ENCODE data around the gene ZNF445.
"Not testable (repeated sequence)": the region's sequence is repeated elsewhere in the genome, so short reads cannot be mapped to it uniquely, and the experiment has no call there.

ZNF445 gene

DNA sequence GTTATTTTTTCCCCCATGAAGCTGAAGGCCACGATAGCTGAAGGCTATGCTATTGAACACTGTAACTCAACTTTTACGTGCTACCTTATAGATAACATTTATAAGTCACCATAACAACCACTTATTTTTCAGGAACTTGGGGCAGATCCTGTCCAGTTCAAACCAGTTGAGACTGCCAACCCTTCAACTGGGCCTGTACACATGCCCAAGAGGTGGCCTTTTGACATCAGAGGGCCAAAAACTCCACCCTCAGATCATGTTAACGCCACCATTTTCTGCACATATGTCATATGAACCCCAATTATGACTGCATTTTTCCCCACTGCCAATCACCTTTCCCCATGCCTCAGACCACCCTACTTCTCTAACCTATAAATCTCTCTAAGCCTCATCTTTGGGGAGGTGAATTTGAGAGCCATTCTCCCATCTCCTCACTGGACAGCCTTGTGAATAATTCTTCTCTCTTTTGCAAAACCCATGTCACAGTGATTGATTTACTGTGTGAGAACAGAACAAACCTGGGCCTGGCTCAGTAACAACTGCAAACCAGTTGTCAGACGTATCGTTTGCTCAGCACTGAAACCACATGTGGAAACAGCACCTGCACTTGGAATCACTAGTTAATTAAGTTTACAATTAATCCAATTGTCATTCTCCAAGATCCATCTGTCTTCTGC lies 42.5 kb downstream of the ZNF445 start:
- no peak for DNase-seq (ENCODE audit: low spot score)

DNA sequence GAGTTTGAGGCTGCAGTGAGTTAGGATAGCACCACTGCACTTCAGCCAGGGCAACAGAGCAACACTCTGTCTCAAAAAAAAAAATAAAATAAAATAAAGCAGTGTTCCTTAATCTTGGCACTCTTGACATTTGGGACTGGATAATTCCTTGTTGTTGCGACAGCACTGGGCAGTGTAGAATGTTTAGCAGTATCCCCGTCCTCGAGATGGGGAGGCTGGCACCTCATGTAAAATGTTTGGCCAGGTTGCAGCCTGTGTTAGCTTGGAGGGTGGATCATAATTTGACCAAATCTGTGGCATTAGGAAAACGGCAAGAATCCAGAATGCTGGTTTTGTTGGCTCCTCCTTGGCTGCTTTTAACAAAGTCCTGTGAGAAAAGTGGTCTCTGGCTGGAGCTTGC lies 47.0 kb downstream of the ZNF445 start:
- no peak for DNase-seq (ENCODE audit: low spot score)

DNA sequence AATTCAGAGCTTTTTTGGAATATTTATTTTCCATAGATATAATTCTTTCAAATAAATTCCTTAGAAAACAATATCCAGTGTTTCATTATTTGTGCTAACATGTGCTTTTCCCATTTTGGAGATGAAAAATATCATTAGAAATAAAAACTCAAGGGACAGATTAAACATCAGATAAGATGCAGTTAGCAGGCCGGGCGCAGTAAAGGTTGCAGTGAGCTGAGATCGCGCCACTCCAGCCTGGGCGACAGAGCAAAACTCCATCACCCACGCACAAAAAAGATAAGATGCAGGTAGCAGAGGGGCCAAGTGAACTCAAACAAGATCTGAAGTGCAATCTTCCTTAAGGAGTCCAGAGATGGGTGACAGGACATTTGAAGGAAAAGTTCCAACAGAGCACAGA lies 48.0 kb downstream of the ZNF445 start:
- DNase-seq (ENCODE audit: low spot score), result no peak

DNA sequence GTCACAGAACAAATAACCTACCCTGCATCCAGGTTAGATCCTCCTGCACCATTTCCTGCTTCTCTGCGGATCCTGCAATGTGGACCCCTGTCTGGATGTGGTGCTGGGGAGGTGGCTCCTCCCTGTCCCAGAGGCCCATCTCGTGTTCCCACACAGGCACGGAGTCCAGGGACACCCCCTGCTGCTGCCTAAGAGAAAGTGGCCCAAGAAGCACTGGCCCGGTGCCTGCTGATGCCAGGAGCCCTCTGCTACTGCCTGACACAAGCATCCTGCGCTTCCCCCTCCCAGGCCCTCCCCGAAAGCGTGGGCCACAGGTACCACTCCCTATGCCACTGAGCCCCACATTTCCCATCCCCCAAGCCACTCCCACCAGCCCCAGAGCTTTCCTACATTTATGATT lies 48.6 kb downstream of the ZNF445 start:
- no peak for DNase-seq (ENCODE audit: low spot score)

DNA sequence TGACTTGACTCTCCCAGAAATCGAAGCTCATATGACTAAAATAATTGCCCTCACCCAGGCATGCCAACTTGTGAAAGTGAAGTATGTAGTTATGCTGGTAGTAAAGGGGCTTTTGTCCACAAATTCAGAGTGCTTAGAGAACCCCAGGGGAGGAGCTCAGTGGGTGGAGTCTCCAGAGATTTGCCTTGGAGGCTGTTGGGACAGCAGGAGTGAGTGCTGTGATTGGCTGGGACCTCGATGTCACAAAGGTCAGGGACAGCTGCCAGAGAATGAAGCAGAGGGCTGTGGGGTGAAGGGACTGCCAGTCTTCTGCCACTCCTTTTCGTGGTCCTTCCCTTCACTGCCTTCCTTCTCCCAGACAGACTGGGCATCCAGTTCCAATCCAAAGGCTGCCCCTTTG lies 49.8 kb downstream of the ZNF445 start:
- DNase-seq (ENCODE audit: low spot score), result no peak

DNA sequence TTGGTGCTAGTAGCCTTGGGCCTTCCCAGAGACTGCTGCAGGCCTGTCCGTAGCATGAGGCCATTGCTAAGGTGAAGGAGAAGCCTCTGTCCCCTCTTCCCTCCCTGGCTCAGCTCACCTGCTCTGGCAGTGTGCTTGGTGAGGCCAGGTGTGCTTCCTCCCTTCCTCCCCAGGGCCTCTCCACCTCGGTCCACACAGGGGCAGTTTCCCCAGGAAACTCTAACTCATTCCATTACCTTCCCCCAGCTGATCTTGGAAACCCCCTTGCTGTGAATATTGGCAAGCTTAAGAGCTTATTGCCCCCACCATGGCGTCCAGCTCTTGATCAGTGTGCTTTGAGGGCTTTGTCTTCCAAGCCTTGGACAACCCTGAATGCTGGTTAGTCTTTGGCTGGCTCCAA lies 52.7 kb downstream of the ZNF445 start:
- no peak for DNase-seq (ENCODE audit: low spot score)

DNA sequence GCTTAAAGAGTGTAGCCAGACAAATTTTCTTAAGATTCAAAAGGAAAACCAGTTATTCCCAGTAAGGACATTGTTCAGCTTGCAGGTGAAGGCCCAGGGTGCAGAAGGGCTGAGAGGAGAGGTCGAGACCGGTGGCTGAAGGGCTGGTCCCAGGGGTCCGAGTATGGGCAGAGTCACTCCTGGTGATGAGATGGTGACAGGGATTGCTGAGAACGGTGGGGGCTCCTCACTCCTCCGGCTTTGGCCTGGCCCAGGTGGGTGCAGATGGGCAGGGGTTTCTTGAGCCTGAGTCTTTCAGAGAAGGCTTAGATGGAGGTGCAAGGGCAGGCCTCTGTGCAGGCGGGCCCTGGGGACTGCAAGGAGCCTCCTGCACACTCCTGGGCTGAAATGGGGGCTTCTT lies 56.2 kb downstream of the ZNF445 start:
- no peak for DNase-seq (ENCODE audit: low spot score)

DNA sequence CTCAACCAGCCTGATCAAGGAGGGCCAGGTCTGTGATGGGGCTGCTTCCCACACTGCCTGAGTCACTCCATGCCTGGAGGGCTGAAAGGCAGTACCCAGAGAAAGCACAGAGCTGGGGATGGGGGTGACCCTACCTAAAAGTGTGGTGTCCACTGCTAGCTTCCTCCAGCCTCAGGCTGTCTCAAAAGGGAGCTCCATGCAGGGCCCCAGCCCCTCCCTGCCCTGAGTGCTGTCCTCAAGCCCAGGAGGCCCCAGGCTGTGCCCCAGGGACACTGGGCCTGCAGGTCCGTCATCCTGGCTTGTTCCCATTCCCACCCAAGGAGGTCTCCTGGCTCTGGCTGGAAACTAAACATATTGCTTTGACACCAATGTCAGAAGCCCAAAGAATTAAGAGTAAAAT lies 56.8 kb downstream of the ZNF445 start:
- no peak for DNase-seq (ENCODE audit: low spot score)

DNA sequence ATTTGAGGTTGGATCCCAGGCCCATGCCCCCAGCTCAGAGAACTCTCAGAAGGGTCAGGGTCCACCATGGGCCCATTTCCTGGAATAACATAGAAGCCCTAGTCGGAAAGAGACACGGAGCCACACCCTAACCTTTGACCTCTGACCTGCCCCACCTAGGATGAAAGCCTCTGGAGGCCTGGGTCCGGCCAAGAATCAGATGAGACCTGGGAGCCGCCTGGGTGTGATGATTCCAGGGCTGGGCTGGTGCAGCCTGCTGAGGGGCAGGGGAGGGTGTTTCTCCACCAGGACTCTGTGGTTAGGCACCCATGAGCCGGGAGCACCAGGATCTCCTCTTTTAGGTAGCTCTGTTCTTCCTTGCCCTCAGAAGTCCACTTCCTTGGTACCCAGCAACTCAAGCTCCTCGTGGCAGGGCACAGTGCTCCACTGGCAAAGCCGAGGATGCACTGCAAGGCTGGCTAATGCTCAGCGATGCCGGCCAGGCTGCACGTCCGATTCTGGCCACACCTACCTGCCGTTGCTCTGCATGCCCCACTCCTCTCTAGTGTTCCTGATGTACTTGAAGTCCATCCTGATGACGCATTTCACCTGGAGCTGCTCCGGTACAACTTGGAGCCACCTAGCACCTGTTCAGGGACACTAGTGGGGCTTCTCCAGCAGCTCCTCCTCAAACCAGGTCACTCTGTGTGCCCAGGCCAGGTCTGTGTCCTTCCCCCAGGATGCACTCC lies 57.4 kb downstream of the ZNF445 start:
- no peak for DNase-seq (ENCODE audit: low spot score)

DNA sequence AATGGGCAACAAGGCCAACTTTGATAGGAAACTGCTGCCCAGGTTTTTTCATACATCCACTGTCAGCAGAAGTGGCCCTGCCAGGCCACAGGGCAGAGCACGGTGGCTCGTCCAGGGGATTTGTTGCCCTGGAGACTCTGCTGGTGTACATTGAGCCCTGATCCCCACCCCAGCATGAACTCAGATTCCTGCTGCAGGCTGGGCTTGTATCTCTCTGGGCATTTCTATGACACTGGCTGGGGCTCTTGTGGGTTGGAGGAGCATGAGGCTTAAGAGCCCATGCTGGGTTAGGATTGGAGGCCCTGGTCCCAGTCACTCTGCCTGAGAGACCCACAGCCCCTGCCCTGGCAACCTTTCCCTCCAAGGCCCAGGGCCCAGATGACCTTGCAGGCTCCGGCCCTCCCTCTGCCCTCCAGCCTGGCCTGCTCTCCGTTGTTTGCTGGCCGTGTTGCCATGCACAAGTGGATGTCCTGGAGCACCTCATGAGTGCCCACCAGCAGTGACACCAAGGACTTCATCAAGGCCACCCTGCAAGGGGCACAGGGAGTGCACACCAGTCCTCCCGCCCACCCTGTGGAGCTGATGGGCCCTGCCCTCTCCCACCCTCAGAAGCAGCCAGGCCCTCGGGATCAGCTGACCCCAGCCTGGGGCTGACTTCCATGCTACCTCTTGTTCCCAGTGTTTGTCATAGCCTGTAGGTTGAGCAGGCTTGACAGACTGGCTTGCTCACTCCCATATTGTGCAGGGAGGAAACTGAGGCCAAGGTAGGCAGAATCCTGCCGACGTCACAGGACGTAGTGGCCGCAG lies 58.2 kb downstream of the ZNF445 start:
- no peak for DNase-seq (ENCODE audit: low spot score)

DNA sequence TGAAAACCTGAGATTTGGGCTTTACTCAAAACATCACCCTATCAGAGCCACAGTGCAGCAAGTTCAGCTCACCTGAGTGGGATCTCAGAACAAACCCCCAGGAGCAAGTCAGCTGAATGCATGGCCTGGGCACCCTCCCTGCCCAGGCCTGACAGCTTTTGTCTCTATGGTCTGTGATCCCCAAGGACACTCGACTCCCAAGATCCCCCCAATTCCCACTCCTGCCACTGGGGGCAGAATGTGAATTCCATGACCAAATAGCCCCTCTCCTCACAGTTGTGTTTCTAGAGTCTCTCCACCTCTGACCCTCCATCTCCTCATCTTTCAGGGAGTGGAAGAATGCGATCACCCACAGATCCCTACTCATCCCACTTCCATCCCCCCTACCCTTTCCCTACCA lies 58.9 kb downstream of the ZNF445 start:
- no peak for DNase-seq (ENCODE audit: low spot score)

DNA sequence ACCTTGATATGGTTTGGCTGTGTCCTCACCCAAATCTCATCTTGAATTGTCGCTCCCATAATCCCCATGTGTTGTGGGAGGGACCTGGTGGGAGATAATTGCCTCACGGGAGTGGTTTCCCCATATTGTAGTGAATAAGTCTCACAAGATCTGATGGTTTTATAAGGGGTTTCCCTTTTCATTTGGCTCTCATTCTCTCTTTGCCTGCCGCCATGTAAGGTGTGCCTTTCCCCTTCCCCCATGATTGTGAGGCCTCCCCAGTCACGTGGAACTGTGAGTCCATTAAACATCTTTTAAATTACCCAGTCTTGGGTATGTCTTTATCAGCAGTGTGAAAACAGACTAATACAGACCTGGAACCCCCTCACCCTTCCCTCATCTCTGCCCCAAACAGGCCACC lies 59.4 kb downstream of the ZNF445 start:
- DNase-seq (ENCODE audit: low spot score), result not testable (repeated sequence)

DNA sequence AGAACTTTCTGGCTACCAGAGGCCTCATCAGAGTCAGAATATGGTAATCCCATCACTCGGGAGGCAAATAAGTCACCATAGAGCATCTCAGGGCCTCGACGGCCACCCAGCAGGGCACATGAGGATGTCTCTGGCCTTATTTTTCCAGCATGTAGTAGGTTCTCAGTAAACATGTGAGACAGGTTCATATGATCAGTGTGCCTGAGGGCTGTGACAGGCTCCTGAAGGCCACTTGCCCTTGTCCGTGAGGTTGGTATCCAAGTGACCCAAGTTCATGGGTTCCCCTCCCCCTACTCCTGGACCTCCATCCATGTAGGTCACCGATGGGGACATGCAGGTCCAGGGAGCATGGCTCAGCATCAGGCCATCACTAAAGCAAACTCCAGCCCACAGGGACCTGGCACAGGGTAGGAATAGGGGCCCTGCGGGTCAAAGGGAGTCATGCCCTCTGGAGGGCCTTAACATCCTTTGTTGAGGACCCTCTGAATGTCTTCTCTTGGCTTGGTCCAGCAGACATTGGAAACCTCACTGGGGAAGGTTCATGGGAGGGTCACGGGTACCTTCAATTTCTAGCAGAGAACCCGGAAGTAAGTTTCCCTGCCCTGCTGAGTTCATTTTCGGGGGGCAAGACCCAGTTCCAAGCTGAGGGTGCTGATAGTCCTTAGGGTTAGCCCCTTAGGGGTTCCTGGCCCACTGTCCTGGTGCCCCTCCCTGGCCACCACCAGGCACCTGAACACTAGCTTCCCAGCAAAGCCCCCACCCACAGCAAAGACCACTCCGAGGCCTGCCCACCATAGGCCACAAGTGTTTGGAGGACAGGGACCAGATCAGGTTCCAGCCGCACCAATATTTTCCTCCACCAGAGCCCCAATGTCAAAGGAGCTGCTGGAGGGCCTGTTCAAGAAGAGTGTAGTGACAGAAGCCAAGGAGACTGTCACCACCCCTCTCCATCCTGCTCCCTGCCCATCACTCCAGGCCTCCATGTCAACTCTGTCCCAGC lies 61.1 kb downstream of the ZNF445 start:
- no peak for DNase-seq (ENCODE audit: low spot score)

DNA sequence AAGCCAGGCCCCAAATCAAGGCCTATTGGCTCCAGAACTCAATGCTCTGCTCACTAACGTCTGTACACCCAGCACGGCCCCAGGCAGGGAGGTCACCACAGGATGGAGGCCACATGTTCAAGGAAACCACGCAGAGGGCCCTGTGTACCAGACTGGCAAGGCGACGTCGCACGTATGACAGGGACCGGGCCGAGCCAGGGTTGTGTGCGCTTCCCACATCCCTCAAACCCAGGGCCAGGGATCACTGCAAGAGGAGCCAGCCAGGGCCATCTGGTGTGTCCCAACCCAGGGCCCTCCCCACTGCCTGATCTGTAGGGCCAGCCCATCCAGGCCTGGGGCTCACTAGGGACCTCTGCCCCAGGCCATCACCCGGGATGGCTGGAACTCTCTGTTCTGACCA lies 62.0 kb downstream of the ZNF445 start:
- DNase-seq (ENCODE audit: low spot score), result no peak

DNA sequence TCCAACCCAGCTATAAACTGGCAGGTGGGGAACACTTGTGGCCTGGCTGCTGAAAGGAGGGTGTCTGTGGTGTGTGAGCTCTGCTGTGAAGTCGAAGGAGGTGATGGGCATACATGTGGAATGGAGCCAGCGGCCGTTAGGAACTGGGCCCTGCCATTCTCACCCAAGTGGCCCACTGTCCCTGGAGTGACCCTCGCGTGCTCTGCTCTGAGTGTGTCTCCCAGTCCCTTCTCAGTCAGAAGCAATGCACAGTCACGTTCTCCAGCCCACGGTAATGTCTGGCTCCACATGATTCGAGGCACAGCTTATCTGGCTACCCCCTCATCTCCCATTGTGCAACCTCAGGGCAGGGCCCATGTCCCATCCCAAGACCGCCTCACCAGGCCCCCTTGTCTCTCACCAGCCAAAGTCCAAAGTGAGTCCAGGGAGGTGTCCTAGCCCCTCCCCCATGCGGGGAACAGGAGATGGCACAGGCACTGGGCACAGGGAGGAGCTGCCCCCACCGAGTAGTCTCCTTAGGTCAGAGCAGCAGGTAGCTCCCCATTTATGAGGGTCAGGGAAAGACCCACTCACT lies 62.9 kb downstream of the ZNF445 start:
- DNase-seq (ENCODE audit: low spot score), result no peak

DNA sequence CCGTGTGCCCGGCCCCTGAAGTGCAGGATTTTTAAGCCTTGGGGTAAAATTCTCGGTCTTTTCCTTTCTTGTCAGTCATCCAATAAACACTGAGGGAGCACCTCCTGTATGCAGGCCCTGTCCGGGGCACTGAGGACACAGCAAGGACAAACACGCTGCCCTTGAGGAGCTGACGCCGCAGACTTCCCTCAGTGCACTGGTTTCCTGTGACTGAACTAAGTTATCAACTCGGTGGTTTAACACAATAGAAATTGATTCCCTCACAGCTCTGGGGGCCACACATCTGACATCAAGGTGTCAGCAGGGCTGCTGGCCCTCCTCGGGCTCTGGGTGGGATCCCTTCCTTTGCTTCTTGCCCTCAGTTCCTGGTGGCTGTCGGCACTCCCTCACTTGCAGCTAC lies 65.1 kb downstream of the ZNF445 start:
- no peak for DNase-seq (ENCODE audit: low spot score)

DNA sequence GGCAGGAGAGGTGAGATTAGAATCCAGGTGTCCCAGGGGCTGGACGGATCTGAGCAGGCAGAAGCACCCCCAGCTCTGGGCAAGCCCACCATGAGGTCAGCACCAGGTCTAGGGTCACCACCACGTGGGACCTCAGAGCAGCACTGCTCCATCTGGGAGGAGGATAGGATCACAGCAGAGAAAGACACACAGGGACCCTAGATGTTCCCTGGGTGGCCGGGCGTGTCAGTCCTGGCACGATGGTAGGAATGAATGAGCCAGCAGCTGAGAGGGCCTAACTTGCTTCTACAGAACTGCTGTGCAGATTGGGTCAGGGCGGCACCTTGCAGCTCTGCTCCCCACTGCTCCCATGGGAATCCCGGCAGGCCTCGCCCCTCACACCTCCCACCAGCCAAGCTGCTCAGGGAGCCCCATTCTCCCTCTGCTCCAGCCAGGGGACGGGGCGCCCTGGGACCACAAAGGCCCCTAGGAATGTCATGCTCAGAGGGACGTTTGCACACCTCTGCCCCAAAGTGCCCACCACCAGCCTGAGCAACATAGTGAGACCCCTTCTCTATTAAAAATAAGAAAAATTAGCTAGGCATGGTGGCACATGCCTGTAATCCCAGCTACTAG lies 66.3 kb downstream of the ZNF445 start:
- DNase-seq (ENCODE audit: low spot score), result no peak

DNA sequence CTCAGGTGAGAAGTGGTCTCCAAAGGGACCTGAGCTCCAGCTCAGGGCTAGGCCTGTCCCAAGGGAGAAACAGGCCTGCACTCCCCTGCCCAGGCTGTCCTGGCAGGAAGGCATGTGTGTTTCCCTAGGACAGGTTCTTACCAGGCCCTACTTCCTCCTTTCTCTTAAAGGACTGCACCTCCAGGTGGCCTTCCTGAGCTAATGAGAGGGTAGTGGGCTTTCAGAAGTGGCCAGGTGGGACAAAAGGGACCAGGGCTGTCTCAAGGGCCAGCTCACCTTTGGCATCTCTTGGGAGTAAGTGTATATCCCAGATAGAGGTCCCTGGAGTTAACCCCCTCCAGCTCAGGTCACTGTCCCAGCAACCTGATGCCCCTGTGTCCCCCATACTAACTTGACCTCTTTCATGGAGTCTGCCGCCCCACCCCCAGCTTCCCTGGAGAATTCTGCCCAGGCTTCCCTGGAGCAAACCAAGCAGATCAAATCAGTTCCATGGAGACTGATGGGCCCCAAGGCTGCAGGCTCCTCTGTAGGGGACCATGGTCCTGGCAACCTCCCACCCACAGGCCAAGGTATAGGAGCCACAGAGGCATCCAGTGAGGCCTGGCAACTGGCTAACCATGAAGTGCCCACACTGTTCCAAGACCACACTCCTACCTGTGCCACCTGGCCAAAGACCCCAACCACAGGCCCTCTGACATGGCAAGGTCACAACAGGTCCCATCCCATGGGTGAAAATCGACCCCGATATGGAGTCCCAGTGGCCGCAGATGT lies 67.6 kb downstream of the ZNF445 start:
- DNase-seq (ENCODE audit: low spot score), result no peak

DNA sequence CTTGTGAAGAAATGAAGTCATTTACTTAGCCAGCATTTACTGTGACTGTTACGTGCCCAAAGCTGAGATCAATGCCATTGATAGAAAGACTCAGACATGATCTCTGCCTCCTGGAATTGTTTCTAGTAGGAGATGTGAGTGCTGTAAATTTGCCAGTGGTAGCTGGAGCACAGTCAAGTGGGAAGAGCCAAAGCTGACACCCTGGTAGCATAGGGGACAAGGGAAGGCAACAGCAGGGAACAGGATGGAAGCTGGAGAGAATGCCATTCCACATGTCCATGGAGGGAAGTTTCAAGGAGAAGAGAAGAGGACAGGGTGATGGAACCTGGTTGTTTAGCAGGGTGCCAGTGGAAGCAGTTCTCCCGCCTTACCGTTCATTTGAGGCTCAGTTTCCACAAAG lies 74.9 kb downstream of the ZNF445 start:
- no peak for DNase-seq (ENCODE audit: low spot score)

DNA sequence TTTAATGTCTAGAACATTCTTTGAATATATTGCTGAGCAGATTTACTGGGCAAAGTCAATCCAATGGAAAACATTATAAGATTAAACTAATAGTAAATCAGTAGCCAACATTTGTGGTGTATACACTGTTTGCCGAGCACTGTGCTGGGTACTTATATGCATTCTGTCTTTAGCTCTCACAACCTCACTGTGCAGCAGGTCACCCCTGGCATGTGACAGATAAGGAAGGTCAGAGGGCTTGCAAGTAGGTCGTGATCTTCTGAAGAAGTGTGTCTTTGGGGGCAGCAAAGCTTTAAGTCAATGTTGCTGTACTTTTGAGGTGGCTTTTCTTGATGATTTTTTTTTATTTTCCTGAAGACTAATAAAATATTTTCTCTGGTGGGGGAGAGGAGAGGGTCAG lies 76.7 kb downstream of the ZNF445 start:
- peak; percentile 71 for DNase-seq (ENCODE audit: low spot score)

Measured in HuH-7.5 (cell line).